Measurements from ENCODE around the gene LHFPL3. TPM values are rescaled to one million over a fixed set of nuclear protein-coding genes. Genes with fewer than 3 reads are reported as not detected.

Gene LHFPL3
- total RNA-seq, 1 donor from 2014 or later, result not detected

DNA sequence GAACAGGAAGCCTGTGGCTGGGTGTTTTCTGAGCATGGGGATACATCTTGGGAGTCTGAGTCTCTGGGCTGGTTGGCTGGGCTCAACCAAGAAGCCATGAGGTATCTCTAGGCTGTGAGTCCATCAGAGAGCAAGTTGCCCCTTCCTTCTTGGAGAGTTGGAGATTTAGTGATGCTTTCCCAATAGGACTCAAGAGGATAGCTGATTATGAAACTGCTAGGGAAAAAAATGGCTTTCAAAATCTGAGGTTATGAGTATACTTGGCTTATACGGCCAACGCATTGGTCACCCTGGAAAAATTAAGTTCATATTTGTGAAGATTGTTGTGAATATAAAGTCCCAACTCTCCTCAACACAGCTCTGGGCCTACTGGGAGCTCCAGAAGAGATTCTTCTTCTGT lies 522.9 kb downstream of the LHFPL3 start:
- intact Hi-C loops (cut with micrococcal nuclease), result no loop called here
- Mint-ChIP-seq H3K9me3 (no peaks in the 10 kb centered on the region), H3K27ac (no peak overlapping the region), H3K27me3 (peaks cover 7% of the 10 kb centered on the region), H3K4me3 (no peak overlapping the region), H3K4me1 (no peaks in the 10 kb centered on the region), H3K36me3 (ENCODE audit: low read depth) (no peaks in the 10 kb centered on the region)
- POLR2A ChIA-PET, result no interaction called here
- DNase-seq (no peak), ATAC-seq (ENCODE audit: low read depth) (no peak)
- CTCF ChIA-PET, result no interaction called here
- TF ChIP-seq CTCF (IDR thresholded peaks at IDR 0.05), result no peak

DNA sequence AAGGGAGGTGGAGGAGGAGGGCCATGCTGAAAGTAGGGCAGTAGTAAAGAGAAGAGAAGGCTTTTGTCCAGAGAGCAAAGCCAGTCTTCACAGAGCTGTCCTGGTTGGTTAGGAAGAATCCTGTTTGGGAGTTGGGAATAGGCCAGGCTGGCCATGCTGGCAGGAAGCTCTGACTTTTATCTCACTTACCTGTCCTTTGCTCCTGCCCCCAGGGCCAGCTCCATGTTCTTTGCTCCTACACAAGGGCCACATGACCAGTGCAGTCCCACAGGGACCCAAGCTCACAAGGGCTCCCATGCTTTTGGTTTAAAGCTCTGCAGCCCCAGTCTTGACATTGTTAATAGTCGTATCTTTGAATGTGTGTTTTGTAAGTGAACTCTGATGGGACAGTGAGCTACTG lies 524.0 kb downstream of the LHFPL3 start:
- TF ChIP-seq CTCF (IDR thresholded peaks at IDR 0.05), result no peak
- DNase-seq, result no peak
- CTCF ChIA-PET, result no interaction called here
- POLR2A ChIA-PET, result no interaction called here
- no peaks in the 10 kb centered on the region for H3K9me3 Mint-ChIP-seq
- no peak overlapping the region for H3K4me3 Mint-ChIP-seq
- H3K27me3 Mint-ChIP-seq, result peaks cover 8% of the 10 kb centered on the region
- peaks cover under 1% of the 10 kb centered on the region for H3K4me1 Mint-ChIP-seq
- intact Hi-C loops (cut with micrococcal nuclease), result no loop called here
- ATAC-seq (ENCODE audit: low read depth), result no peak
- no peaks in the 10 kb centered on the region for H3K36me3 Mint-ChIP-seq (ENCODE audit: low read depth)
- H3K27ac Mint-ChIP-seq, result no peak overlapping the region

DNA sequence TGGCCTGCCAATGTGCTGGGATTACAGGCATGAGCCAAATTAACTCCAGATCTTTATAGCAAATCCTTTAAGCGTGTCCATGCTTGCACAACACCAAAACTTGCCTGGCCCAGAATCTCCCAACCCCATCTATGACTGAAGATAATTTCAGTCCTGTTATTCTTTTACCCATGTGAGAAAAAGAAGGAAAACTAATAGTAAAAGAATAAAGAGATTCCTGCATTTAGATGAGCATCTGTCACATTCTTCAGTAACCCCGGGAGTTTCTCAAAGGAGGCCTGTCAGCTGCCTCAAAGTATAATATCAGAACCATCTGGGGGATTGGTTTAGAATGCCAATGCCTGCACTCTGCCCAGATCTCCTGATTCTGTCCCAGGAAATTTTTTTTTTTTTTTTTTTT lies 527.5 kb downstream of the LHFPL3 start:
- no peak for DNase-seq
- H3K36me3 Mint-ChIP-seq (ENCODE audit: low read depth), result no peaks in the 10 kb centered on the region
- ATAC-seq (ENCODE audit: low read depth), result no peak
- H3K4me1 Mint-ChIP-seq, result peaks cover 12% of the 10 kb centered on the region
- TF ChIP-seq CTCF (IDR thresholded peaks at IDR 0.05), result no peak
- ChIA-PET CTCF (no interaction called here), POLR2A (no interaction called here)
- H3K27me3 Mint-ChIP-seq, result peaks cover 5% of the 10 kb centered on the region
- no peak overlapping the region for H3K27ac Mint-ChIP-seq
- H3K9me3 Mint-ChIP-seq, result no peaks in the 10 kb centered on the region
- intact Hi-C loops (cut with micrococcal nuclease), result no loop called here
- no peak overlapping the region for H3K4me3 Mint-ChIP-seq

- DNase-seq (no peak), ATAC-seq (ENCODE audit: low read depth) (no peak)
- H3K4me1 Mint-ChIP-seq, result peaks cover 12% of the 10 kb centered on the region
- ChIA-PET POLR2A (no interaction called here), CTCF (no interaction called here)
- intact Hi-C loops (cut with micrococcal nuclease), result no loop called here
- no peak overlapping the region for H3K27ac Mint-ChIP-seq
- TF ChIP-seq CTCF (IDR thresholded peaks at IDR 0.05), result no peak
- H3K36me3 Mint-ChIP-seq (ENCODE audit: low read depth), result no peaks in the 10 kb centered on the region
- no peak overlapping the region for H3K4me3 Mint-ChIP-seq
- peaks cover 16% of the 10 kb centered on the region for H3K27me3 Mint-ChIP-seq
- H3K9me3 Mint-ChIP-seq, result no peaks in the 10 kb centered on the region
Measured at GRCh38 chr7:104857458-104858425, 529.3 kb downstream of the LHFPL3 start.

GRCh38 chr7:104859754-104860426 lies 531.5 kb downstream of the LHFPL3 start:
- H3K27me3 Mint-ChIP-seq, result peaks cover 25% of the 10 kb centered on the region
- POLR2A ChIA-PET, result no interaction called here

More at GRCh38 chr7:104859754-104860426, 531.5 kb downstream of the LHFPL3 start:
- Mint-ChIP-seq H3K4me1 (peaks cover 12% of the 10 kb centered on the region), H3K4me3 (no peak overlapping the region), H3K36me3 (ENCODE audit: low read depth) (no peaks in the 10 kb centered on the region), H3K9me3 (peaks cover 2% of the 10 kb centered on the region), H3K27ac (no peak overlapping the region)
- CTCF ChIA-PET, result no interaction called here
- no peak for TF ChIP-seq CTCF (IDR thresholded peaks at IDR 0.05)
- no peak for DNase-seq
- intact Hi-C loops (cut with micrococcal nuclease), result no loop called here
- ATAC-seq (ENCODE audit: low read depth), result no peak
